Right cardiac atrium (tissue), 5 donors: ENCODE measurements around the gene MAPKAPK2. TPM values are rescaled to one million over a fixed set of nuclear protein-coding genes. Genes with fewer than 3 reads are reported as not detected.

Experiments used
- ATAC-seq, 2 donors: fragments of 200-7000 bp; cut with Tn5 transposase; one replicate each; pipeline versions ENCODE4 v1.8.0 to v1.9.1; 2020; ENCODE audit warnings: moderate library complexity in 2 of 2, mild to moderate bottlenecking in 1 of 2
- DNase-seq, 3 donors: peaks; one replicate each; pipeline ENCODE4 v3.0.0-alpha.2; 2020
- H3K27ac ChIP-seq: one replicate; pipeline ENCODE4 v1.5.1; 2013; ENCODE audit warnings: mild to moderate bottlenecking, low read length, control low read depth, moderate library complexity
- H3K27me3 ChIP-seq: one replicate; pipeline ENCODE4 v1.6.1; 2013; ENCODE audit not compliant: control insufficient read depth, insufficient read depth
- H3K4me1 ChIP-seq: one replicate; pipeline ENCODE4 v1.6.1; 2013; ENCODE audit warnings: low read length; ENCODE audit not compliant: control insufficient read depth, insufficient read depth
- H3K4me3 ChIP-seq: one replicate; pipeline ENCODE4 v1.5.1; 2013; ENCODE audit warnings: low read length, control low read depth
- H3K9me3 ChIP-seq: one replicate; pipeline ENCODE4 v1.6.1; 2013; ENCODE audit warnings: low read length; ENCODE audit not compliant: control insufficient read depth
- WGBS: extraction: QIAGEN DNeasy Blood & Tissue Kit; methylation state at CpG from one replicate; pipeline ENCODE4 v1.1.7; 2013; 5-methylcytosine and 5-hydroxymethylcytosine counted together
- intact Hi-C, 4 donors: fragments of 100-400 bp; cut with DNase I; formaldehyde crosslinking; loops; one replicate each; pipeline versions ENCODE4 v1.11.0 to v1.14.0; 2022 to 2023
- polyA plus RNA-seq: library from polyadenylated mRNA; stranded (reverse); fragments of 200-250 nt; gene quantifications from one replicate; pipeline ENCODE4 v1.2.3, GENCODE V29; 2013
- total RNA-seq, 4 donors: library from RNA; stranded (reverse); fragmentation: NEBNext Ultra II Directional; extraction: Animal tissue kit (Norgen Biotek cat#: 25700); gene quantifications; one replicate each; pipeline ENCODE4 v1.2.1, GENCODE V29; 2021
- donor health status: healthy with polysubstance abuse.
- donor health status: DM: no; HTN: yes; CAD: no.
- donor health status: DM: no; HTN: no; CAD: no.
- donor health status: DM: no; HTN: yes; CAD: no; lungs with severe emphysema.
- donor health status: DM: yes; HTN: yes; CAD: no.

MAPKAPK2 gene
- total and polyA plus RNA-seq, 5 donors, result 129 to 221 (median 212) TPM

DNA sequence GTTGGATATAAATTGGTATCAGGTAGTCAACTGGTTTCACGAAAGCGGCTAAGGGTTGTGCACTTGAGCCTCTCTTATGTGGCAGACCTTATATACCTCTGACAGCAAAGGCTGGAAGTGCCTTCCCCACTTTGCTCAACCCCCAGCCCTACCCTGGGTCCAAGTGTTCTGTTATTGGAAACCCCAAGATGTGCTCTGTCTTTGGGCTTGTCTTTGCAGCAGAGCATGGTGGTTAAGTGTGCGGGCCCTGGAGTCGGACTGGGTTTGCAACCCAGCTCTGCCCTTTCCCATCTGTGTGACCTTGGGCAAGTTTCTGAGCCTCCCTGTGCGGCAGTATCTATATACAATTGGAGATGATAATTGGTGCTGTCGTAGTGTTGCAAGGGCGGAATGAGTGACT lies 98.8 kb downstream of the MAPKAPK2 start:
- 93% methylated on average over 7 of the region's 7 CpGs for WGBS
- no peaks in the 10 kb centered on the region for H3K4me1 ChIP-seq
- no peak overlapping the region for H3K4me3 ChIP-seq
- no peak for ATAC-seq
- H3K27me3 ChIP-seq, result no peaks in the 10 kb centered on the region
- intact Hi-C loops, result no loop called here
- no peaks in the 10 kb centered on the region for H3K9me3 ChIP-seq
- no peak for DNase-seq
- no peak overlapping the region for H3K27ac ChIP-seq

Other genes starting within 250 kb of the MAPKAPK2 start
- gene IKBKE, start 214.4 kb upstream of the MAPKAPK2 start, total RNA-seq, result 1 to 10 TPM; 1.1 to 2.0 (median 1.5) TPM
- 0.54 TPM for gene IKBKE, start 214.4 kb upstream of the MAPKAPK2 start, polyA plus RNA-seq
- gene RASSF5, start 177.4 kb upstream of the MAPKAPK2 start, total RNA-seq, result 10 to 100 TPM; 17.4 to 29.0 (median 22.0) TPM
- gene RASSF5, start 177.4 kb upstream of the MAPKAPK2 start, polyA plus RNA-seq, result 9.3 TPM
- gene EIF2D, start 72.4 kb upstream of the MAPKAPK2 start, total RNA-seq, result 10 to 100 TPM; 24.6 to 28.0 (median 25.8) TPM
- 23.0 TPM for gene EIF2D, start 72.4 kb upstream of the MAPKAPK2 start, polyA plus RNA-seq
- 10 to 100 TPM; 15.7 to 29.8 (median 23.4) TPM for gene DYRK3, start 49.4 kb upstream of the MAPKAPK2 start, total RNA-seq
- 17.0 TPM for gene DYRK3, start 49.4 kb upstream of the MAPKAPK2 start, polyA plus RNA-seq
- not detected for gene IL19, start 85.9 kb downstream of the MAPKAPK2 start, total RNA-seq
- not detected for gene IL19, start 85.9 kb downstream of the MAPKAPK2 start, polyA plus RNA-seq
- 1 to 10 TPM in 3 of 4 donors, under 1 TPM in 1; 0.59 to 5.9 (median 1.3) TPM for gene IL10, start 87.6 kb downstream of the MAPKAPK2 start, total RNA-seq
- gene IL10, start 87.6 kb downstream of the MAPKAPK2 start, polyA plus RNA-seq, result 0.75 TPM
- gene IL20, start 180.7 kb downstream of the MAPKAPK2 start, total RNA-seq, result not detected
- gene IL20, start 180.7 kb downstream of the MAPKAPK2 start, polyA plus RNA-seq, result not detected
- gene IL24, start 212.5 kb downstream of the MAPKAPK2 start, total RNA-seq, result not detected
- gene IL24, start 212.5 kb downstream of the MAPKAPK2 start, polyA plus RNA-seq, result not detected
- gene FCMR, start 237.0 kb downstream of the MAPKAPK2 start, total RNA-seq, result 1 to 10 TPM; 1.7 to 2.7 (median 2.1) TPM
- gene FCMR, start 237.0 kb downstream of the MAPKAPK2 start, polyA plus RNA-seq, result 0.81 TPM